NCI-H774 (cell line): ENCODE data around the gene ZSCAN9.

Source experiments
- DNase-seq: peaks from one replicate; lab custom pipeline; 2025; lab: John Stamatoyannopoulos, UW

Gene ZSCAN9

GRCh38 chr6:28225056-28225834, at the start of gene ZSCAN9:
Gene ZSCAN9 (plus strand): TSS chr6:28225275. CDS start chr6:28227085, 1,810 bp downstream.
- DNase-seq = peak; percentile 82

- DNase-seq = no peak
These were observed 48.7 kb upstream of the ZSCAN9 start for GRCh38 chr6:28176373-28176772.

- DNase-seq = no peak
These were observed 42.8 kb upstream of the ZSCAN9 start for GRCh38 chr6:28182255-28182654.

DNA sequence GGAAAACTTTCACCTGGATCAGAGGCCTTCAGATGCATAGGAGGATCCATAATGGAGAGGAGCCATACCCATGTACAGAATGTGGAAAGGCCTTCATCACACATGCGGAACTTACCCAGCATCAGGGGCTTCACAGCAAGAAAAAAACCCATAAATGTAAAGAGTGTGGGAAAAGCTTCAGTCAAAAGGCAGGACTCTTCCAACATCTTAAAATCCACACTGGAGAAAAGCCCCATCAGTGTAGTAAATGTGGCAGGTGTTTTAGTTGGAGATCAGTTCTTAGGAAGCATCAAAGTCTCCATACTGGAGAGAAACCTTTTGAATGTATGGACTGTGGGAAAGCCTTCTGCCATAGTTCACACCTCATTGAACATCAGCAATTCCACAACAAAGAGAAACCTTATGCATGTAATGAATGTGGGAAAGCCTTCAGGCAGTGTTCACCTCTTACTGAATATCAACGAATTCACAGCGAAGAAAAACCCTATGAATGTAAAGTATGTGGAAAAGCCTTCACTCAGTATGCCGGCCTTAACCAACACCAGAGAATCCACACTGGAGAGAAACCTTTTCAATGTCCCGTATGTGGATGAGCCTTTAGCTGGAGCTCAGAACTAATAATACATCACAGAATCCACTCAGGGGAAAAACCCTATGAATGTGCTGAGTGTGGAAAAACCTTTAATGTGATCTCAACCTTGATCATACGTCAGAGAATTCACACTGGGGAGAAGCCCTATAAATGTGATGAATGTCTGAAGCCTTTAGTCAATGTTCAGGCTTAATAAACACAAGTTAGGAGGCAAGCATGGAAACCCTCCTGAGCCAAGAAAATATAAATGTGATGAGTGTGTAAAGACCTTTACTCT, 36.7 kb upstream of the ZSCAN9 start:
- no peak for DNase-seq

GRCh38 chr6:28200020-28200419, 25.1 kb upstream of the ZSCAN9 start:
- DNase-seq = no peak

DNA sequence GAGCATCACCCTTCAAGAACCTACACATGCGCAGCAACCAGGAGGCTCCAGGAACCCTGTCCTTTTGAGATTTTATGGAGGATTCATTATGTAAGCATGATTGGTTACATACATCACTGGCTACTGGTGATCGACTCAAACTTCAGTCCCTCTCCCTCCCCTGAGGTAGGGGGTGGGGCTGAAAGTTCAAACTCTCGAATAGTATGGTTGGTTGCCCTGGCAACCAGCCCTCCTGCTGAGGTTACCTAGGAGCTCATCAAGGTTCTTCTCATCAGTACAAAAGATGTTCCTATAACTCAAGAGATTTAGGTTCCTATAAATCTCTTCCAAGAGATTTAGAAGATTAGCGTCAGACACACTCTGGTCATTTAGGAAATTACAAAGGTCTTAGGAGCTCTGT, 21.9 kb upstream of the ZSCAN9 start:
- DNase-seq = no peak

DNA sequence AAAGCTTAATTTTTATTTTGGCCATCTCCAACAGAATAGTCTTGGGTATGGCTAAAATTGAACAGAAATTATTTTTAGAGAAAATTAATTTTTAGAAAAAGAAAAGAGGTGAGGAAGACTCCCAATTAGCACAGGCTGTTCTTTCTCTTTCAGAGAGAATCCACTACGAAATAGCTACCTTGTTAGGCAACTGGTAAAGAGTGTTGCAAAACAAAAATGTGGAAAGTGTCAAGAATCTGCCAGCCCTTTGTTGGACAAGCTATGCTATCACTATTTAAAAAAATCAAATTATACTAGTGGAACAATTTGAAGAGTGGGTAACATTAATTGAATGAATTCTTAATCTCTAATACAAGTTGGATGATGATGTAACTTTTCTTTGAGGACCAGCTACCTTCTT, 19.2 kb upstream of the ZSCAN9 start:
- DNase-seq = no peak

GRCh38 chr6:28206527-28206926, 18.5 kb upstream of the ZSCAN9 start:
- no peak for DNase-seq

DNA sequence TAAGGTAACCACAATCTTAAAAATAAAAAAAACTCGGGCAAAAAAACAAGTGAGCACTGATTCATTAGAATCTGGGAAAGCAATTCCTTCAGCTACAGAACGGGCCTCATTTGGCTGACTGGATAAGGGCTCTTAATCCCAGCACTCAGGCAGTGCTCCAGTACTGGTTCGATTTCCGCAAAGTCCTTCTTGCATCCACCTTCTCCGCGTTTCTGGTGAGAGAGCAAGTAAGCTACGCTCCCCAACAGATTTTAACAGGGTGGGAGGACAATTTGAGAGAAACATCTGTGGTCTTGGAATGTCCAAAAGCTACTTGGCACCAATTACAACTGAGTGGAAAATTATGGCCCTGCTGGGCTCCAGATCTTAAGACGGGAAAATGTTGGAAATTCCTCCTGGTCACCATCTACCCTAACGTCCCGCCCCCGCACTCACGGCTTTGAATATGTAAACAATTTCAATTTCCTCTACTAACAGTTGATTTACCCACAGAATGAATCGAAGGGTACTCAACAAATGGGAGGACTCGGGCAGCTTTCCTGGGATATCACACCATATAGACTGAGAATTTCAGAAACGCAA, 18.1 kb upstream of the ZSCAN9 start:
- DNase-seq = no peak

- no peak for DNase-seq
These were observed 17.5 kb upstream of the ZSCAN9 start for GRCh38 chr6:28207510-28208110.

DNA sequence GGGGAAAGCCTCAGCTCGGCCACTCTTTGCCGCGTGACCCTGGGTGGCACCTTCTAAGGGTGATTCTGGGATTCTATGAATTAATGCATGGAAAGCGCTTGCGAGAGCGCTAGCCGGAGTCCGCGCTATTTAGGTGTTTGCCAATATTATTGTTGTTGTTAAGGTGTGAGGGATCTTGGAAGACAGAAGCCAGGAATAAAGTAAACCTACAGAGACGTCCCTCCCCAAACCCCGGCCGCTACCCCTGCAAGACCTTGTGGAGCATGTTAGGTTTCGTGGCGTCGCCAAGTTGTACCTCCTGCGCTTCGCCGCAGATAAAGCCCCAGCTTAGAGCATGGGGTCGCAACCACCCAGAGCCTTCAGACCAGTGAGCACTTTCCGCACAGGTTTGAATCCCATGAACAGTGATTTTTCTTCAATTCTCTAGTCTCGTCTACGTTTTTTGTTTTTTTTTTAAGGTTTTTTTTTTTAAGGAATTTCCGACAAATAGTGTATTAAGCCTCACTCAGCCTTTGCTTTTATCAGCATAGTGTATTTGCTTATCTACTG, 16.9 kb upstream of the ZSCAN9 start:
- DNase-seq = no peak

- DNase-seq = no peak
These were observed 15.1 kb upstream of the ZSCAN9 start for GRCh38 chr6:28209753-28210535.

DNA sequence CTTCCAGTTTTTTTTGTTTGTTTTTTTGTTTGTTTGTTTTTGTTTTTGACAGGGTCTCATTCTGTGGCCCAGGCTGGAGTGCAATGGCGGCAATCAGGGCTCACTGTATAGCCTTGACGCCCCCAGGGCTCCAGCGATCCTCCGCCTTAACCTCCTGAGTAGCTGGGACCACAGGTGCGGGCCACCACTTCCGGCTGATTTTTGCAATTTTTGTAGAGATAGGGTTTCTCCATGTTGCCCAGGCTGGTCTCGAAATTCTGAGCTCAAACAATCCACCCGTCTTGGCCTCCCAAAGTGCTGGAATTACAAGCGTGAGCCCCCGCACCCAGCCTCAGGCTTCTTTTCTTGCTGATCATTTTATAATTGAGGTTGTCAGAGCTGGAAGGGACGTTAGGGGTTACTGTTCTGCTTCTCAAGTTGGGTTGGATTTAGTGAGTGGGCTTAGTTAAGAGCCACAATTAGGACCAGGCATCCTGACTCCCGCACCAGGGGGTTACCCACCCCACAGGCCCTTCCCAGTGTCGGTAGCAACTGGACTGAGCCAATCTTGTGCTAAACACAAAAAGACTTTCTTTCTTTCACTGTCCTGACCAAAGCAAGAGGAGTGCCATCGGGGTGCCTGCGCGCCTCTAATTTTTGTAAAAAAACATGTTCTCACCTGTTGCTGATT, 13.1 kb upstream of the ZSCAN9 start:
- no peak for DNase-seq

DNA sequence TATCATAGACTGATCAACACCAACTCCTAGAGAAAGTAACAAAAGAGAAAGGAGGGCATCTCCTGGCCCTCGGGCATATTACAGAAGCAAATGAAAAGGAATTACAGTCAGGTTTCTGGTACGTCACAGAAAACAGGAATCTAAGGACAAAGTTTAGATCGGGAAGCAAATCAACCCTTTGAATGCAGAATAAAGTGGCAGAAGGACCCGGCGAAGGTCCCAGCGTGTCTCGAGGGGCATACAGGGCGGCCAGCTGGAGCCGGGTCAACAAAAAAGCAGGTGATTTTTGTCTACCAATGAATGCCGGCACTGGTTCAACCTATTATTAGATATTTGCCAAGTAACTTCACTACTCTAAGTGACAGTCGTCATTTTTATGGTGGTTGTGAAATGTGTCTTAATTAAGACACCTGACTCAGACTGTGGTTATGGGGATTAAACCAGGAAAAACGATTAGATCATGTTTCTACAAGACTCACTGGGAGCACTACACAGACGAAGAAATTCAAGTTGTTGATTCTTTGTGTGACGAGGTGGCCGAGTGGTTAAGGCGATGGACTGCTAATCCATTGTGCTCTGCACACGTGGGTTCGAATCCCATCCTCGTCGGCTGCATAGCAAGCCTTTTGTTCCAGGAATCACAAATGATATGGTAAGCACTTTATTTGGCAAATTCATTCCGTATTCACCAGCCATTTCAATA, 12.4 kb upstream of the ZSCAN9 start:
- peak; percentile 77 for DNase-seq

DNA sequence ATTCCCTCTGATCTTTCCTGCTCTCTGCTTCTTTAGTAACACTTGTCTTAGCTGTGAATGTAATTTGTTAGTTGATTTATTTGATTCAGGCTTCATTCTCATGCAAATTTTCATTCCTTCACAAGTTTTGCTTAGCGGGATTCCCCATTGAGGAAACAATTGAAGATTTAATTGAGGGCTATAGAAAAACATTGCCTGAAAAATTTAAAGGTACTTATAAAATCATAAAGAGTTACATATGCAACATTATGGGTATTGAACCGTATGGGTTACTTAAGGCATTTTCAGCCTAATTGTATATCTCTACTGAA, 11.9 kb upstream of the ZSCAN9 start:
- DNase-seq = no peak

GRCh38 chr6:28215425-28215824, 9.7 kb upstream of the ZSCAN9 start:
- no peak for DNase-seq

DNA sequence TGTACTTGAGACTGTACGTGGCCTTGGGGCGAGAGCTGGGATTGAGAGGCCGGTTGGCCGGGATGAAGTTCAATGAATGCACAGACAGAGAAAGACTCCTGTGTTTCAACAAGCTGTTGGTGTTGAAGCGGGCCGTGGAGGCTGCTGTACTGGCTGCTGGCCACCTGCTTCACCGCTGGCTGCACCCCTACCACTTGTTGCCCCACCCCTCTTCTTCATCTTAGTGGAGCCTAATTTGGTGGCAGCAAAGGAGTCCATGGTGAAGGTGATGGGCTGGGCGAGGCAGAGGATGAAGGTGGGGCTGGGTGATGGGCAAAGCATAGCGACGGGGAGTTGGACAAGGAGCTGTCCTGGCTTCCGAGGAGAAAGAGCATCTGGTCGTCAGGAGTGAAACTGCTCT, 7.2 kb upstream of the ZSCAN9 start:
- no peak for DNase-seq

GRCh38 chr6:28218312-28219248, 6.5 kb upstream of the ZSCAN9 start:
- peak; percentile 70 for DNase-seq
